GM12878 (cell line): ENCODE results near the gene CREB5. TPM values are rescaled to one million over a fixed set of nuclear protein-coding genes. Genes with fewer than 3 reads are reported as not detected.

Source experiments
- ATAC-seq: fragments of 200-7000 bp; cut with Tn5 transposase; 3 replicates; pipeline ENCODE4 v1.9.1; 2020; ENCODE audit warnings: mild to moderate bottlenecking, moderate library complexity
- BruUV-seq: library from RNA; stranded (reverse); fragments of 400-500 nt; replicated peaks from 2 replicates; lab custom pipeline; 2021; lab: Mats Ljungman, UMichigan
- CTCF ChIA-PET: fragments of 300-600 bp; sonication (Branson Sonifier 250); formaldehyde crosslinking; extraction: SDS; loops from one replicate; lab custom pipeline; 2021; ENCODE audit warnings: inconsistent platforms; lab: Yijun Ruan, JAX
- POLR2A ChIA-PET: fragments of 350-600 bp; formaldehyde crosslinking; extraction: SDS; loops from one replicate; lab custom pipeline; 2021; ENCODE audit warnings: inconsistent platforms; lab: Charles Lee
- RAD21 ChIA-PET: fragments of 300-600 bp; sonication (Branson Sonifier 250); formaldehyde crosslinking; loops from one replicate; lab custom pipeline; 2023; ENCODE audit warnings: antibody characterized with exemption; ENCODE audit not compliant: unreplicated experiment; lab: Charles Lee
- SMC1A ChIA-PET: fragments of 300-600 bp; sonication (Branson Sonifier 250); formaldehyde crosslinking; loops from one replicate; lab custom pipeline; 2023; ENCODE audit not compliant: unreplicated experiment, uncharacterized antibody; lab: Charles Lee
- DNase-seq: peaks from one replicate; pipeline ENCODE4 v3.0.0-alpha.2; 2011; ENCODE audit warnings: low read depth, low spot score
- FAIRE-seq: peaks from 3 replicates; lab custom pipeline; 2011; peaks lifted over from hg19 to GRCh38; lab: Jason Lieb, UNC
- H2AFZ ChIP-seq: 2 replicates; pipeline ENCODE4 v1.6.0; 2011; ENCODE audit warnings: low read depth, low read length, control low read depth; ENCODE audit not compliant: control insufficient read depth
- H3K27ac ChIP-seq: 2 replicates; pipeline ENCODE4 v1.5.1; 2011; ENCODE audit warnings: control low read depth; ENCODE audit not compliant: control insufficient read depth, insufficient read depth
- H3K27me3 ChIP-seq, 2 experiments: replicated peaks in 1 of 2; 2 replicates each; pipeline versions ENCODE4 v1.6.0 to v1.6.1; 2011; ENCODE audit warnings: low read length in 1 of 2; ENCODE audit not compliant: control insufficient read depth in 2 of 2, insufficient read depth in 2 of 2
- H3K36me3 ChIP-seq, 2 experiments: 2 replicates each; pipeline ENCODE4 v1.5.1; 2011; ENCODE audit warnings: low read length in 1 of 2; ENCODE audit not compliant: control insufficient read depth in 2 of 2, insufficient read depth in 2 of 2
- H3K4me1 ChIP-seq: 2 replicates; pipeline ENCODE4 v1.6.1; 2011; ENCODE audit warnings: mild to moderate bottlenecking, low read length, moderate library complexity, mixed read lengths; ENCODE audit not compliant: control insufficient read depth, insufficient read depth
- H3K4me2 ChIP-seq: 2 replicates; pipeline ENCODE4 v1.6.0; 2011; ENCODE audit warnings: control low read depth; ENCODE audit not compliant: control insufficient read depth, insufficient read depth
- H3K4me3 ChIP-seq: fragments of 200-600 bp; sonication (generic); 2 replicates; pipeline ENCODE4 v1.5.1; 2016
- H3K79me2 ChIP-seq: 2 replicates; pipeline ENCODE4 v1.6.0; 2011; ENCODE audit warnings: low read length; ENCODE audit not compliant: control insufficient read depth, insufficient read depth
- H3K9ac ChIP-seq: 2 replicates; pipeline ENCODE4 v1.8.0; 2011; ENCODE audit warnings: low read length, control low read depth, mixed read lengths; ENCODE audit not compliant: control insufficient read depth, insufficient read depth
- H3K9me3 ChIP-seq: replicated peaks from 3 replicates; pipeline ENCODE4 v1.5.1; 2011; ENCODE audit warnings: mild to moderate bottlenecking, low read length; ENCODE audit not compliant: control insufficient read depth, insufficient read depth
- H4K20me1 ChIP-seq: 2 replicates; pipeline ENCODE4 v1.6.0; 2011; ENCODE audit not compliant: control insufficient read depth, insufficient read depth
- ATF2 ChIP-seq: IDR thresholded peaks from 2 replicates; pipeline ENCODE4 v1.6.1; 2012; ENCODE audit warnings: low read length, inconsistent platforms
- BACH1 ChIP-seq: fragments of 450-650 bp; IDR thresholded peaks from 2 replicates; pipeline ENCODE4 v1.6.1; 2017; ENCODE audit warnings: mild to moderate bottlenecking, borderline replicate concordance
- CHD2 ChIP-seq: IDR thresholded peaks from 2 replicates; pipeline ENCODE4 v1.6.1; 2011; ENCODE audit warnings: low read depth, low read length, improper control_type of control experiment, borderline replicate concordance
- CREB1 ChIP-seq: IDR thresholded peaks from 2 replicates; pipeline ENCODE4 v1.6.1; 2012; ENCODE audit warnings: low read depth, mild to moderate bottlenecking, inconsistent platforms
- E2F4 ChIP-seq: IDR thresholded peaks from 2 replicates; pipeline ENCODE4 v1.6.1; 2012; ENCODE audit warnings: low read depth, low read length, improper control_type of control experiment
- ELK1 ChIP-seq: IDR thresholded peaks from 2 replicates; pipeline ENCODE4 v1.6.1; 2012; ENCODE audit warnings: low read depth, low read length, improper control_type of control experiment
- EZH2 ChIP-seq: IDR thresholded peaks from 2 replicates; pipeline ENCODE4 v1.6.1; 2012; ENCODE audit warnings: low read depth, mild to moderate bottlenecking, control low read depth, inconsistent platforms, low read length, borderline replicate concordance; ENCODE audit not compliant: control insufficient read depth
- GATAD2B ChIP-seq: fragments of 450-650 bp; conservative IDR thresholded peaks from 2 replicates; pipeline ENCODE4 v1.6.1; 2017; ENCODE audit warnings: low read depth, mild to moderate bottlenecking, moderate library complexity
- MAX ChIP-seq: IDR thresholded peaks from 2 replicates; pipeline ENCODE4 v1.6.1; 2012; ENCODE audit warnings: low read depth, low read length, improper control_type of control experiment
- POLR2AphosphoS2 ChIP-seq: IDR thresholded peaks from 2 replicates; pipeline ENCODE4 v1.6.1; 2011; ENCODE audit warnings: low read depth, mild to moderate bottlenecking, low read length, improper control_type of control experiment, moderate library complexity
- RAD21 ChIP-seq: IDR thresholded peaks from 2 replicates; pipeline ENCODE4 v1.6.1; 2011; ENCODE audit warnings: mild to moderate bottlenecking, low read depth, low read length, moderate library complexity; ENCODE audit not compliant: insufficient read depth
- RELB ChIP-seq: fragments of 450-650 bp; IDR thresholded peaks from 2 replicates; pipeline ENCODE4 v1.6.1; 2017; ENCODE audit warnings: low read depth, mild to moderate bottlenecking, moderate library complexity
- RFX5 ChIP-seq: IDR thresholded peaks from 2 replicates; pipeline ENCODE4 v1.6.1; 2011; ENCODE audit warnings: low read depth, low read length, improper control_type of control experiment
- SMC3 ChIP-seq: IDR thresholded peaks from 2 replicates; pipeline ENCODE4 v1.6.1; 2011; ENCODE audit warnings: low read length, improper control_type of control experiment, borderline replicate concordance
- TARDBP ChIP-seq: IDR thresholded peaks from 2 replicates; pipeline ENCODE4 v1.6.1; 2016; ENCODE audit warnings: borderline replicate concordance
- ZNF217 ChIP-seq: fragments of 450-650 bp; IDR thresholded peaks from 2 replicates; pipeline ENCODE4 v1.6.1; 2017; ENCODE audit warnings: antibody characterized with exemption, mild to moderate bottlenecking
- WGBS: methylation state at CpG from one replicate; pipeline ENCODE4 v1.1.6; 2016; ENCODE audit warnings: low lambda C conversion rate; ENCODE audit not compliant: insufficient replicate concordance, insufficient coverage; ENCODE audit errors: missing lambda C conversion rate; 5-methylcytosine and 5-hydroxymethylcytosine counted together
- in situ Hi-C: fragments of 300-500 bp; cut with MboI; formaldehyde crosslinking; loops from 9 replicates; pipeline ENCODE4 v1.14.3; 2018; ENCODE audit warnings: mixed read lengths
- intact Hi-C: fragments of 100-400 bp; cut with micrococcal nuclease; formaldehyde crosslinking; loops from one replicate; pipeline ENCODE4 v1.14.2; 2022; ENCODE audit not compliant: unreplicated experiment
- polyA plus RNA-seq, 11 experiments: library from polyadenylated mRNA; depleted of rRNA in 4 of 11; unstranded in 6 of 11; stranded (reverse) in 5 of 11; fragments of >200 nt; fragmentation: Nextera tagmentation in 4 of 11; fragmentation: Illumina TruSeq in 1 of 11; extraction: Ambion mirVana in 4 of 11; extraction: Trizol in 1 of 11; gene quantifications; 1 replicate in 1 of 11; 2 replicates in 10 of 11; pipeline versions ENCODE4 v1.2.1 to v1.2.3, GENCODE V29; 2011 to 2016; ENCODE audit warnings: inconsistent platforms in 2 of 11, missing spikeins in 2 of 11, low read depth in 1 of 11
- total RNA-seq, 4 experiments: library from RNA; depleted of rRNA in 3 of 4; stranded (reverse); fragments of >200 nt in 3 of 4; fragmentation: Illumina TruSeq in 1 of 4; extraction: Trizol in 1 of 4; gene quantifications; 2 replicates each; pipeline versions ENCODE4 v1.2.1 to v1.2.3, GENCODE V29; 2013 to 2021

The CREB5 gene
- total and polyA plus RNA-seq, 10 of the 15 experiments (the other 5 are each of a cell fraction or from before 2014, with no cell fraction given) = 12.9 to 74.1 (median 53.0) TPM

GRCh38 chr7:28509251-28510025 lies 97.1 kb downstream of the CREB5 start:
- Histone ChIP-seq H4K20me1 (no peaks in the 10 kb centered on the region), H3K9me3 (no peaks in the 10 kb centered on the region; the same call in 2 of the 3 replicates), H2AFZ (no peak overlapping the region), H3K4me2 (peak overlapping the region; percentile 54), H3K79me2 (no peaks in the 10 kb centered on the region), H3K4me1 (peaks cover 17% of the 10 kb centered on the region), H3K4me3 (peak overlapping the region; percentile 14; the same call in 1 of the 2 replicates), H3K27me3 (no peaks in the 10 kb centered on the region), H3K36me3 (no peaks in the 10 kb centered on the region; a peak in 1 of 4 replicates), H3K27ac (peak overlapping the region; percentile 70), H3K9ac (peak overlapping the region; percentile 36; the same call in 1 of the 2 replicates)
- intact Hi-C loops = loop anchor here (1.0 to 2.0 kb wide), 5 partner anchors 30 to 96 kb away; no protein-coding TSS in a partner anchor
- POLR2A ChIA-PET = interaction anchor here (0.6 to 2.2 kb wide), 14 partner anchors 13 to 177 kb away, joined by 3 to 11 read pairs (median 4); partner anchors contain the start of gene CREB5
- FAIRE-seq (peak; percentile 94), ATAC-seq (peak; percentile 95), DNase-seq (peak; percentile 45)
- CTCF ChIA-PET = interaction anchor here (1.0 to 1.7 kb wide), 9 partner anchors 21 to 117 kb away, joined by 3 to 7 read pairs (median 4); partner anchors contain the start of gene CREB5
- BruUV-seq = no TSS peak
- SMC1A ChIA-PET = interaction anchor here (0.7 to 14.5 kb wide), 20 partner anchors 11 to 306 kb away, joined by 3 to 153 read pairs (median 4); partner anchors contain the start of gene CREB5
- RAD21 ChIA-PET = interaction anchor here (1.0 to 9.3 kb wide), 13 partner anchors 13 to 112 kb away, joined by 3 to 85 read pairs (median 5); partner anchors contain the start of gene CREB5
- WGBS = 6% methylated on average over 12 of the region's 12 CpGs
- in situ Hi-C loops = no loop called here
- TF ChIP-seq CREB1 = peak; percentile 42; the same call in 1 of the 2 replicates
- TF ChIP-seq TARDBP = no peak; the same call in 1 of the 2 replicates
- TF ChIP-seq RELB = peak; percentile 89
- peak; percentile 74 for TF ChIP-seq GATAD2B
- peak; percentile 89 for TF ChIP-seq ATF2
- no peak for TF ChIP-seq BACH1
- no peak; the same call in 1 of the 2 replicates for TF ChIP-seq SMC3
- peak; percentile 72; the same call in 1 of the 2 replicates for TF ChIP-seq ZNF217
- no peak for TF ChIP-seq EZH2
- peak; percentile 54; the same call in 1 of the 2 replicates for TF ChIP-seq CHD2
- no peak for TF ChIP-seq E2F4
- TF ChIP-seq POLR2AphosphoS2 = no peak
- no peak for TF ChIP-seq RFX5
- no peak for TF ChIP-seq ELK1
- TF ChIP-seq RAD21 = peak; percentile 24; the same call in 1 of the 2 replicates
- TF ChIP-seq MAX = peak; percentile 71; the same call in 1 of the 2 replicates
